Measurements from ENCODE around the gene ZNF74. TPM values are rescaled to one million over a fixed set of nuclear protein-coding genes. Genes with fewer than 3 reads are reported as not detected.

ZNF74 gene
- total and polyA plus RNA-seq, 7 donors: 1.4 to 18.8 (median 11.4) TPM

GRCh38 chr22:20420157-20420842 lies 26.3 kb downstream of the ZNF74 start:
- TF ChIP-seq EP300 (IDR thresholded peaks at IDR 0.05) (no peak), CTCF (IDR thresholded peaks at IDR 0.05) (no peak), POLR2A (IDR thresholded peaks at IDR 0.05) (no peak), POLR2AphosphoS5 (IDR thresholded peaks at IDR 0.05) (no peak)
- Histone ChIP-seq H3K27me3 (no peaks in the 10 kb centered on the region), H3K36me3 (peaks cover 0 to 7% (median 0%) of the 10 kb centered on the region in 4 donors), H3K9me3 (no peaks in the 10 kb centered on the region), H3K4me3 (no peak overlapping the region), H3K4me1 (peaks cover 0 to 35% (median 31%) of the 10 kb centered on the region in 4 donors), H3K27ac (no peak overlapping the region)
- intact Hi-C loops (cut with DNase I): no loop called here
- 85 to 88% methylated on average over 11 of the region's 11 CpGs for WGBS, 2 donors
- DNase-seq: peak; percentile 56

GRCh38 chr22:20421507-20421874 lies 27.5 kb downstream of the ZNF74 start:
- Histone ChIP-seq H3K9me3 (no peaks in the 10 kb centered on the region), H3K4me1 (peaks cover 0 to 35% (median 31%) of the 10 kb centered on the region in 4 donors), H3K27ac (no peak overlapping the region), H3K27me3 (no peaks in the 10 kb centered on the region), H3K4me3 (no peak overlapping the region), H3K36me3 (peaks cover 0 to 8% (median 0%) of the 10 kb centered on the region in 4 donors)
- TF ChIP-seq CTCF (IDR thresholded peaks at IDR 0.05) (no peak), POLR2A (IDR thresholded peaks at IDR 0.05) (no peak)
- intact Hi-C loops (cut with DNase I): no loop called here
- DNase-seq: peak; percentile 20
- 80 to 88% methylated on average over 7 of the region's 7 CpGs for WGBS, 2 donors

GRCh38 chr22:20422271-20423007 lies 28.5 kb downstream of the ZNF74 start:
- H3K27ac ChIP-seq: peak overlapping the region in 3 of 4 donors; percentile 62 to 71 (median 70)
- no peaks in the 10 kb centered on the region for H3K9me3 ChIP-seq
- intact Hi-C loops (cut with DNase I): no loop called here

More at GRCh38 chr22:20422271-20423007, 28.5 kb downstream of the ZNF74 start:
- Histone ChIP-seq H3K36me3 (peaks cover 0 to 12% (median 3%) of the 10 kb centered on the region in 4 donors), H3K27me3 (no peaks in the 10 kb centered on the region), H3K4me1 (peaks cover 0 to 35% (median 31%) of the 10 kb centered on the region in 4 donors), H3K4me3 (no peak overlapping the region)
- peak; percentile 75 for DNase-seq
- TF ChIP-seq EP300 (IDR thresholded peaks at IDR 0.05): no peak
- peak in 1 of 4 donors; percentile 12 for TF ChIP-seq POLR2AphosphoS5 (IDR thresholded peaks at IDR 0.05)
- TF ChIP-seq POLR2A (IDR thresholded peaks at IDR 0.05): no peak
- TF ChIP-seq CTCF (IDR thresholded peaks at IDR 0.05): no peak
- WGBS, 2 donors: 55 to 79% methylated on average over 21 of the region's 21 CpGs

Measured in sigmoid colon (tissue), 7 donors.